K562 (cell line): ENCODE data around the gene ID4. TPM values are rescaled to one million over a fixed set of nuclear protein-coding genes. Genes with fewer than 3 reads are reported as not detected.

Experiments
- NCOA4 ChIP-seq: fragments of 450-650 bp; IDR thresholded peaks from 2 replicates; pipeline ENCODE4 v1.6.1; 2018; ENCODE audit warnings: mild to moderate bottlenecking; ENCODE audit not compliant: partially characterized antibody
- ZC3H8 ChIP-seq: fragments of 450-650 bp; IDR thresholded peaks from 2 replicates; pipeline ENCODE4 v1.6.1; 2017
- ZKSCAN1 ChIP-seq: fragments of 150-350 bp; IDR thresholded peaks from 2 replicates; pipeline ENCODE4 v1.6.1; 2016; ENCODE audit warnings: low read depth, low read length
- polyA plus RNA-seq, 8 experiments: library from polyadenylated mRNA; depleted of rRNA in 4 of 8; stranded (reverse) in 5 of 8; unstranded in 3 of 8; fragments of >200 nt; fragmentation: Nextera tagmentation in 2 of 8; fragmentation: Illumina TruSeq in 1 of 8; extraction: Ambion mirVana in 2 of 8; extraction: Trizol in 1 of 8; gene quantifications; 2 replicates each; pipeline versions ENCODE4 v1.2.1 to v1.2.3, GENCODE V29; 2011 to 2014; ENCODE audit warnings: inconsistent platforms in 1 of 8, missing spikeins in 1 of 8
- total RNA-seq, 7 experiments: library from RNA; depleted of rRNA in 6 of 7; stranded (reverse); fragments of >200 nt in 6 of 7; fragmentation: Illumina TruSeq in 2 of 7; extraction: Trizol in 2 of 7; gene quantifications; 2 replicates each; pipeline versions ENCODE4 v1.2.1 to v1.2.3, GENCODE V29; 2011 to 2021; ENCODE audit warnings: low replicate concordance in 1 of 7
- TF ChIP-seq, protein P1 (sequence below): sonication (generic); formaldehyde crosslinking; IDR thresholded peaks from 2 replicates; pipeline ENCODE4 v1.8.1; 2023; ENCODE audit warnings: mild to moderate bottlenecking, missing genetic modification reagents
- TF ChIP-seq, protein P2 (sequence below): sonication (generic); formaldehyde crosslinking; IDR thresholded peaks from 2 replicates; pipeline ENCODE4 v1.8.0; 2023; ENCODE audit warnings: missing genetic modification reagents, mild to moderate bottlenecking, borderline replicate concordance

Gene ID4
- total and polyA plus RNA-seq, 9 of the 15 experiments (the other 6 are each of a cell fraction or from before 2014, with no cell fraction given), result not detected

DNA sequence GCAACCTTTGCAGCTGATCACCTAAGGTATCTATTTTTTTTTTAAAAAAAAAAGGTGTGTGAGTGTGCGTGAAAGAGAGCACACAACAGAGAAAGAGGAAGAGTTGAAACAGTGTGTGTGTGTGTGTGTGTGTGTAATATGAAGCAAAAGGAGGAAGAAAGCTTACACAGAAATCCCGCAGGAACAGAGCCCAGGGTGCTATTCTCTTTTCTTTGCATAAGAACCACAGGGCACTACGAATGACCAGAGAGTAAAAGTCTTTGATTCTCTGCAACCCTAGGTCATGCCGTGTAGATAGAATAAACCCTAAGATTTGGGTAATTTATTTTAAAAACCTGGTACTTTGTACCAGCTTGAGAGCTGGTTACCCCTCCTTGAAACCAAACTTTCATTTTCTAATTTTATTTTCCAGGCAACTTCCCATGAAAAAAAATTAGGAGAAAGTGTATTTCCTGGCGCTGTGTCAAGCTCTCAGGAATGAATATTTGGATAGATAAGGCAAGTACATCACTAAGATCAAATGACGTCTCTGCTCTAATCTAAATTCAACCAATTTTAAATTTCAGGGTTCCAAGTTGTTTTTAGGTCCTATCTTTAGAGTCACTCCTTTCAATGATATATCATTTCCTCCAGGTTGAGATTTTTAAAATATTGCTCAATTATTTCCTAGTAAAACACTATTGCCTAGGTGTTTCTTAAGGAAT lies 47.9 kb upstream of the ID4 start (continued):
- TF ChIP-seq NCOA4 (no peak), ZKSCAN1 (no peak), ZC3H8 (no peak)
- TF ChIP-seq, protein P1, sequence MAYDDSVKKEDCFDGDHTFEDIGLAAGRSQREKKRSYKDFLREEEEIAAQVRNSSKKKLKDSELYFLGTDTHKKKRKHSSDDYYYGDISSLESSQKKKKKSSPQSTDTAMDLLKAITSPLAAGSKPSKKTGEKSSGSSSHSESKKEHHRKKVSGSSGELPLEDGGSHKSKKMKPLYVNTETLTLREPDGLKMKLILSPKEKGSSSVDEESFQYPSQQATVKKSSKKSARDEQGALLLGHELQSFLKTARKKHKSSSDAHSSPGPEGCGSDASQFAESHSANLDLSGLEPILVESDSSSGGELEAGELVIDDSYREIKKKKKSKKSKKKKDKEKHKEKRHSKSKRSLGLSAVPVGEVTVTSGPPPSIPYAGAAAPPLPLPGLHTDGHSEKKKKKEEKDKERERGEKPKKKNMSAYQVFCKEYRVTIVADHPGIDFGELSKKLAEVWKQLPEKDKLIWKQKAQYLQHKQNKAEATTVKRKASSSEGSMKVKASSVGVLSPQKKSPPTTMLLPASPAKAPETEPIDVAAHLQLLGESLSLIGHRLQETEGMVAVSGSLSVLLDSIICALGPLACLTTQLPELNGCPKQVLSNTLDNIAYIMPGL (CRISPR knock-in tag), result no peak
- TF ChIP-seq, protein P2, sequence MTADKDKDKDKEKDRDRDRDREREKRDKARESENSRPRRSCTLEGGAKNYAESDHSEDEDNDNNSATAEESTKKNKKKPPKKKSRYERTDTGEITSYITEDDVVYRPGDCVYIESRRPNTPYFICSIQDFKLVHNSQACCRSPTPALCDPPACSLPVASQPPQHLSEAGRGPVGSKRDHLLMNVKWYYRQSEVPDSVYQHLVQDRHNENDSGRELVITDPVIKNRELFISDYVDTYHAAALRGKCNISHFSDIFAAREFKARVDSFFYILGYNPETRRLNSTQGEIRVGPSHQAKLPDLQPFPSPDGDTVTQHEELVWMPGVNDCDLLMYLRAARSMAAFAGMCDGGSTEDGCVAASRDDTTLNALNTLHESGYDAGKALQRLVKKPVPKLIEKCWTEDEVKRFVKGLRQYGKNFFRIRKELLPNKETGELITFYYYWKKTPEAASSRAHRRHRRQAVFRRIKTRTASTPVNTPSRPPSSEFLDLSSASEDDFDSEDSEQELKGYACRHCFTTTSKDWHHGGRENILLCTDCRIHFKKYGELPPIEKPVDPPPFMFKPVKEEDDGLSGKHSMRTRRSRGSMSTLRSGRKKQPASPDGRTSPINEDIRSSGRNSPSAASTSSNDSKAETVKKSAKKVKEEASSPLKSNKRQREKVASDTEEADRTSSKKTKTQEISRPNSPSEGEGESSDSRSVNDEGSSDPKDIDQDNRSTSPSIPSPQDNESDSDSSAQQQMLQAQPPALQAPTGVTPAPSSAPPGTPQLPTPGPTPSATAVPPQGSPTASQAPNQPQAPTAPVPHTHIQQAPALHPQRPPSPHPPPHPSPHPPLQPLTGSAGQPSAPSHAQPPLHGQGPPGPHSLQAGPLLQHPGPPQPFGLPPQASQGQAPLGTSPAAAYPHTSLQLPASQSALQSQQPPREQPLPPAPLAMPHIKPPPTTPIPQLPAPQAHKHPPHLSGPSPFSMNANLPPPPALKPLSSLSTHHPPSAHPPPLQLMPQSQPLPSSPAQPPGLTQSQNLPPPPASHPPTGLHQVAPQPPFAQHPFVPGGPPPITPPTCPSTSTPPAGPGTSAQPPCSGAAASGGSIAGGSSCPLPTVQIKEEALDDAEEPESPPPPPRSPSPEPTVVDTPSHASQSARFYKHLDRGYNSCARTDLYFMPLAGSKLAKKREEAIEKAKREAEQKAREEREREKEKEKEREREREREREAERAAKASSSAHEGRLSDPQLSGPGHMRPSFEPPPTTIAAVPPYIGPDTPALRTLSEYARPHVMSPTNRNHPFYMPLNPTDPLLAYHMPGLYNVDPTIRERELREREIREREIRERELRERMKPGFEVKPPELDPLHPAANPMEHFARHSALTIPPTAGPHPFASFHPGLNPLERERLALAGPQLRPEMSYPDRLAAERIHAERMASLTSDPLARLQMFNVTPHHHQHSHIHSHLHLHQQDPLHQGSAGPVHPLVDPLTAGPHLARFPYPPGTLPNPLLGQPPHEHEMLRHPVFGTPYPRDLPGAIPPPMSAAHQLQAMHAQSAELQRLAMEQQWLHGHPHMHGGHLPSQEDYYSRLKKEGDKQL (CRISPR knock-in tag), result no peak
